ENCODE measurements around the gene AGTR1.

AGTR1 gene

GRCh38 chr3:148697306-148698189 lies at the start of gene AGTR1:
Gene AGTR1 (plus strand): TSS chr3:148697903. CDS start chr3:148741036, 43,133 bp downstream.
- peak; percentile 46 for DNase-seq (ENCODE audit: low read depth)

- DNase-seq (ENCODE audit: low read depth), result peak; percentile 82
Measured at GRCh38 chr3:148648685-148649352, 48.9 kb upstream of the AGTR1 start.

GRCh38 chr3:148651549-148651948 lies 46.2 kb upstream of the AGTR1 start:
- no peak for DNase-seq (ENCODE audit: low read depth)

- DNase-seq (ENCODE audit: low read depth), result no peak
Measured at GRCh38 chr3:148654433-148654832, 43.3 kb upstream of the AGTR1 start.

- DNase-seq (ENCODE audit: low read depth), result no peak
Measured at GRCh38 chr3:148657470-148657869, 40.2 kb upstream of the AGTR1 start.

GRCh38 chr3:148659512-148659911 lies 38.2 kb upstream of the AGTR1 start:
- no peak for DNase-seq (ENCODE audit: low read depth)

GRCh38 chr3:148680289-148680688 lies 17.4 kb upstream of the AGTR1 start:
- DNase-seq (ENCODE audit: low read depth), result no peak

- peak; percentile 36 for DNase-seq (ENCODE audit: low read depth)
Measured at GRCh38 chr3:148681080-148681479, 16.6 kb upstream of the AGTR1 start.

- DNase-seq (ENCODE audit: low read depth), result no peak
Measured at GRCh38 chr3:148682997-148683396, 14.7 kb upstream of the AGTR1 start.

GRCh38 chr3:148694116-148694515 lies 3.6 kb upstream of the AGTR1 start:
- no peak for DNase-seq (ENCODE audit: low read depth)

- DNase-seq (ENCODE audit: low read depth), result no peak
Measured at GRCh38 chr3:148698190-148698810, 597 bp downstream of the AGTR1 start.

GRCh38 chr3:148705314-148705713 lies 7.6 kb downstream of the AGTR1 start:
- no peak for DNase-seq (ENCODE audit: low read depth)

- peak; percentile 69 for DNase-seq (ENCODE audit: low read depth)
Measured at GRCh38 chr3:148707601-148708380, 10.1 kb downstream of the AGTR1 start.

GRCh38 chr3:148708409-148708808 lies 10.7 kb downstream of the AGTR1 start:
- no peak for DNase-seq (ENCODE audit: low read depth)

GRCh38 chr3:148709560-148710253 lies 12.0 kb downstream of the AGTR1 start:
- no peak for DNase-seq (ENCODE audit: low read depth)

- no peak for DNase-seq (ENCODE audit: low read depth)
Measured at GRCh38 chr3:148710665-148711064, 13.0 kb downstream of the AGTR1 start.

- peak; percentile 52 for DNase-seq (ENCODE audit: low read depth)
Measured at GRCh38 chr3:148711981-148712666, 14.4 kb downstream of the AGTR1 start.

GRCh38 chr3:148714521-148714920 lies 16.8 kb downstream of the AGTR1 start:
- no peak for DNase-seq (ENCODE audit: low read depth)

GRCh38 chr3:148716657-148717056 lies 19.0 kb downstream of the AGTR1 start:
- no peak for DNase-seq (ENCODE audit: low read depth)

- no peak for DNase-seq (ENCODE audit: low read depth)
Measured at GRCh38 chr3:148717885-148718561, 20.3 kb downstream of the AGTR1 start.
